NCI-H146 treated with DMSO at 0.1 percent for 48 hours (cell line): ENCODE data around the gene ZNF536.
"Not testable (repeated sequence)": the region's sequence is repeated elsewhere in the genome, so short reads cannot be mapped to it uniquely, and the experiment has no call there.

Source experiments
- DNase-seq: peaks from one replicate; lab custom pipeline; 2025; ENCODE audit not compliant: unreplicated experiment; lab: John Stamatoyannopoulos, UW

The ZNF536 gene

DNA sequence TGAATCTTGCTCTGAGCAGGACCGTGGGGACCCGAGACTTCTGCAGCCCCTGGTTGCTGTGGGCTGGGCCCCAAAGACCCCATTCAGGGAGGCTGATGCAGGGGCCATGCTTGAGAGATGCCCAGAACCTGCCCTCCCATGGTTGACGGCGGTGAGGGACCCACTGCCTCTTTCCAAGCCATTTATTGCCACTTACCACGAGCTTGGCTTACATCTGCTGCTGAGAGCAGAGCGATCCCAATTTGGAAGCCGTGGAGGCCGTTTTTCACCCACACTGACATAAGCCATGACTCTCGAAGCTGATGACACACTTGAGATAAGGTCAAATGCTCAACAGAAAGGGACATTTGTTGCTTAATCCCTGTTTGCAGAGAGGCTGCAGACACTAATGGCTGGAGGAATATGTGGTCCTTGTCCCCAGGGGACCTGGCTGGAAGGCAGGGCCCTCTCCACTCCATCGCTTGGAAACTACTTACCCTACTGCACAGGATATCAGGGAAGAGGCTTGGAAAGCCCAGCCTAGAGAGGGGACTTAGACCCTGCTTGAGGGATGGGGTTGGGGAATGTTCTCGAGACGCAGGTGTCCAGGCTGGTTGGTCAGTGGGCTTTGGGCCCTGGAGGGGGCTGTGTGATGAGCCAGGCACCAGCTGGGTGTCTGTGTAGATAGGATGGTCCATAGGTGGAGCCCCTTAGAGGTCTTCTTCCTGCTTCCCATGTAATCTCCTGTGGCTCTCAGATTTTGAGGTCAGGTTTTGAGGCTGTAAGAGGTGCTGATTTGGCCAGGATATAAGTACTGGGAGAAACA lies 15.3 kb downstream of the ZNF536 start:
- DNase-seq, result no peak

DNA sequence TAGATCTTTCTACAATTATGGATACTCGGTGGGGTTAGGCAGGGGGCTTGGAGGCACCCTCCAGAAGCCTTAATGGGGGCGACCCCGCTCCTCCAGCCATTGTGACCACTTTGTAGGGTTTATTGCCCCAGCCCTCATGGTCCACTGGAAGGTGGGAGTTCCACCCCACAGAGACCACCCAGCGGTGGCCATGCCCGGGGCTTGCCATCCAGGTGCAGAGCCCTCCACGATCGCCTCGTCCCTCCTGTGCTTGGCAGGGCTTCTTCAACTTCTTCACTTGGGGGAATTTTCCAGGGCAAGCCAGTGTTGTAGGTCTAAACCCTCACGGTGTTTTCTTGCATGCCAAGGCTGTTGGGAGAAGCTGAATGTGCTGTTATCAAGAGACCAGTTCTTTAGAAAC lies 16.1 kb downstream of the ZNF536 start:
- DNase-seq, result no peak

- DNase-seq, result no peak
Measured at GRCh38 chr19:30388819-30389218, 16.6 kb downstream of the ZNF536 start.

- DNase-seq, result no peak
Measured at GRCh38 chr19:30390356-30390988, 18.3 kb downstream of the ZNF536 start.

GRCh38 chr19:30391052-30391451 lies 18.9 kb downstream of the ZNF536 start:
- DNase-seq, result no peak

DNA sequence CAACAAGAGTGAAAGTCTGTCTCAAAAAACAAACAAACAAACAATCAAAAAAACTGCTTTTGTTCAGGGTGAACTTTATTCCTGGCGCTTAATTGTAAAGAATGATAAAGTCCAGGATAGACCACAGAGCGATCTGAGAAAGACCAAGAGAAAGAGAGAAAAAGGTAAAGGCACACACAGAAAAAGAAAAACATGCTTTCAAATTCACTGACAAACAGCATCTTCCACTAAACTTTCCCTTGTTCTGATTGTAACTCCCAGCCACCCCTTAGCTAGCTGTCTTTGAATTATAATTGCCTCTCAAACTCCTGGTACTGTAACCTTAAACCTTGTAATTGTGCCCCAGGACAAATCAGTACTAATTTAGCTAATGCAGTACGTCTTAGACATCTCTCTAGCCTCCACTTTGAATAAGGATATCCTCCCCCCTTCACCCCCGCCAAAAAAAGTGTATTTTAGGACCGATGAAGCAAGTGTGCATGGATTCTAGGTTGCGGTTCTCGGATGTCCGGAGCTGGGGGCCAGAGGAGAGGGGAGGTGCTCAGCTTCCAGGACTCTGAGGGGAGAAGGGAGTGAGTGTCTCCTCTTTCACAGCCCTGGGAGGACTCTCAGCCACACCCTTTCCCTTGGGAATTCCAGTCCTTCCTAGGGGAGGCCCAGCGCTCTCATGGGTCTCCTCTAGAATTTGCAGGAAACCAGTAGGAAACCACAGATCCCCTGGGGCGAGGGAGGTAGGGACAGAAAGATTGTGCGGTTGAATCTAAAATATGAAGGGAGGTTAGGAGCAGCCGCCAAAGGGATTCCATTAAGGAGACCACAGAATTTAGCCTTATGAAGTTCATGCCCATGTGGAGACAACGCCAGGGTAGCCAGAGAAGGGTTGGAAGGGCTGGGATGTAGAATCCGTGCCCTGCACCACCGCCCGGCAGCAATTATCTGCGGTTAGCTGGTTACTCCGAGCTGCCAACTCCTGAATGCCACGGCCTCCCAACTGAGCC lies 19.7 kb downstream of the ZNF536 start:
- DNase-seq, result no peak

DNA sequence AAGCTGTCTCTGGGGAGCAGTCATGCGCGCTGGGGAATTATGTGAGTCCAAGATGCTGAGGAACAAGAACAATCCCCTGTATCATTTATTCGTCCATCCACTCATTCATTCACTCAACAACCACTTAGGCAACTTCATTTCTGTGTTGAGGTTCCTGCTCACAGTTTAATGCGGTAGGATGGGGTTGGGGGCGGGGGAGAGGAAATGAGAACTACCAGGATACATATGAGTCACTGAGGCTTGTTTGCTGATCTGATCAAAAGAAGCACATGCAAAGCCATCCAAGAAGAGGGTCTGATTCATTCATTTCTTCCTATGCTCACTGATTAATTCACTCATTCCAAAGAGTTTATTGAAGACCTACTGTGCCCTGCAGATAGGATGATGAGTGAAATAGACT lies 20.9 kb downstream of the ZNF536 start:
- no peak for DNase-seq

GRCh38 chr19:30393729-30394480 lies 21.7 kb downstream of the ZNF536 start:
- no peak for DNase-seq

- DNase-seq, result no peak
Measured at GRCh38 chr19:30394481-30395151, 22.4 kb downstream of the ZNF536 start.

GRCh38 chr19:30395283-30395682 lies 23.1 kb downstream of the ZNF536 start:
- DNase-seq, result no peak

- DNase-seq, result not testable (repeated sequence)
Measured at GRCh38 chr19:30398539-30398938, 26.4 kb downstream of the ZNF536 start.

- DNase-seq, result no peak
Measured at GRCh38 chr19:30401956-30402355, 29.8 kb downstream of the ZNF536 start.

DNA sequence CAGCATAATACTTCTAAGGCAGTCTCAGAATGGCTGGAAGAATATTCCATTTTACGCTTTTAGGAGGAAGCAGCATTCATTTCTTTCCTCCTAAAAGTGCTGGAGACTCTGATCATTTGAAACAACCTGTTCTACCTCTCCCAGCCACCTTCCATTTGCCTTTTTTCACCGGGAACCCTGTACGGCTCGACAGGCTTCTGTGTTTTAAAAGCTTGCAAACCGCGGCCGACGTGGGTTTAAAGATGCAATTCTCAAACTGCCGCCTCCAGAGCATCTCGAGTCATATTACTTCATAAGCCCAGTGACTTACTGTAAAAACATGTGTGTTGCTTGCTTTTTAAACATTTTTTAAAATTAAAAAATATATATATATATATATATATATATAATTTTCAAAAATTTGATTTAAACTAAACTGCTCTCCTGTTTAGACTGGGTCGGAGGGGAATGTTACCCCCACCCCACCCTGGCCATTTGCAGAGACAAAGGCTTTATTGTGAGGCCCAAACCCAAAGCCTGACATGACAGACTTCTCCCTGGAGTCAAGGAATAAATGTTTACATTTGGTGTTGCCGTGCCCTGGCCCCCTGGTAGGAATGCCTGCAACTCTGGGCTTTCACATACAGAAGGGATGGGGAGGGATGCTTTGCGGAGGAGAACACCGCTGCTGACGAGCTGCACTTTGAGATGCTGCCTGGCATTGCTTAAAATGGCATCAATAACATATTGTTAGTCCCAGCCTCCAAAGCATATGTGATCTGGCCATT lies 30.4 kb downstream of the ZNF536 start:
- DNase-seq, result no peak

DNA sequence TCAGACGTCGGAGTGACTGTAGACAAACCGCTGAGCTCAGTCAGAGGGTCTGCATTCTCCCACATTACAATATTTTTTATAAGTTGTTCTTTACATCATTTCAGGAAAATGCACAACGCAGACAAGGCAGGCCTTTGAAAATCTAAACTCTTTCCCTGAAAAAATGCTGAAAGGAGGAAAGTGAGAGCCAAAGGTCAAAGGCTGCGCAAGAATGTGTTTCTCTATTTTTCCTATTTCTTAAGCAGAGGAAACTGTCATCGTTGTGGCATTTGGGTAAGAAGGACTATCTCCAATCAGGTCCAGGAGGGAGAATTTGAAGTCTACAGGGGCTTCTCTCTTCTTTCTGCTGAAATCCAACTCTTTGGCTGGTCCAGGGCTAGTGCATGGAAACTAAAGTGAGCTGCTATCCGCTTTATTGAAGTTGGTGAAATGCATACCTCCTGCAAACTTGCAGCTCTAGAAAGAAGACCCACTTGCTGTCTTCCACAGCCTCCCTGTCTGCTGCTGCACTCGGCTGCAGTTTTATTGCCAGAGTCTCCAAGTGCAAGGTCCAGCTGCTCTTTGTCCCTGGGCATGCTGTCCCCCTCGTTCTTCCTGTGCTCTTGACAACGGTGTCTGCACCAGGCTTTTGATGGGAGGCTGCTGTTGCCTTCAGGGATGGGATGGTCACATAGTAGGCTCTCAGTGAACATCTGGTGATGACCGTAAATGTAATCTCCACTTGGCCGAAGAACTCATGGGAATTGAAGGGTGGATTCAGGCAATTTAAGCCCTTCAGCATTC lies 31.2 kb downstream of the ZNF536 start:
- DNase-seq, result no peak

DNA sequence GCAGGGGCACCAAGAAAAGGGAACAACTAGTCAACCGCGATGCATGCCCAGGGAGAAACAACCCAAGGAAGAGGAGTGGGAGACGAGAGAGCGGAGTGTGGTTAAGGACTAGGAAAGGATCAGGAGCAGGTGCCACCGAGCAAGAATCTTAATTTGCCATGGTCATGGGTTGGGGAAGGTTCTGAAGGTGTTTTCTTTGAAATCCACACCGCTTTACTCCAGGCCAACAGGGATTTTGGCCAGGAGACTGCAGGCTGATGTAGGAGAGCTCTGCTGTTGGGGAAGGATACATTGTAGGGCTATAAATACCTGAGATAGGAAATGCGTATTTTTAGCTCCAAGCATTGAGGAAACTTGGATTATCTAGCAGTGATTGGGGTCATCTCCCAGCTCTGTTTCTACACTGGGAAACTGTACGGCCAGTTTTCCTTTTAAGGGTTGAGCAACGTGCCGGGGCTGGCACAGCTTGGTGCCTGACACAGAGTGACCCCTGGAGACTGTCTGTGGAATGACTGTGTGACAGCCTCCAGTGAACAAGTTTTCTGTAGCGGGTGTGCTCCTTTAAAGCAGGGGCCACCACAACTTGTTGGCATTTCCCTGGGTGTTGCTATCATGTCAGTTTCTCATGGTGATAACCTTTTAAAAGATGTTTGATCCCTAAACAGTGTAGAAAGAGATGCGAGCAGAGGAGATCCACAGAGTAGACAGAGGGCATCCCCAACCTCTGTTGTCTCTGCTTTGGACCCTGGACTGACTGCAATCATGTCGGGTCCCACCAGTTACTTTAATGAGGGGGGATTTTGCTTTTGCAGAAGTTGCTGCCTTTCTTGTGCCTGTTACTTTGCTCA lies 34.3 kb downstream of the ZNF536 start:
- no peak for DNase-seq

DNA sequence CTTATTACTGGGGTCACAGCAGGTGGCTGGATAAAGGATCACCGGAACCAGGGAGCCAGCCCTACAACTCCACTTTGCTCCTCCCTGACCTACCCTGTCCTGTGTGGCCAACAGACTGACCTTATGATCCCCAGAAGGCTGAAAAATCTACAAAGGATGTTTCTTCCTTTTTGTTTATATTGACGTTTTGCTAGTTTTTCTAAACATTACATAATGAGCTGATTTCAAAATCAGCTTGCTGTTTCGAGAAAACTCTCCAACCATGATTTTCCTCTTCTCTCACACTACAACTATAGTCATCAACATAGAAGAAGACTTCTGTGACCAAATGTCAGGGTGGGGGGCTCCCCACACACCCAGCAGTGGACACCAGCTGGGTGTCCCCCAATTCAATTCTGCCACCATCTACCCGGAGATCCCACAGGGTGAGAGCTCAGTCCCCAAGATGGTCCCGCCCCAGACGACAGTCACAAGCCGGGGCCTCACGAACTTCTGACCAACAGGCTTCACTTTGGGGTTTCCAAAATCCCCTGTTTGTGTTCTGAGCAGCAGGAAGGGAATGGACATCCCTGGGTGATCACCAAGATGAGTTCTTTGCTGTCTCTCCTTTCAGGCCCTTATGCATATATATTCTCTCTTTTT lies 35.0 kb downstream of the ZNF536 start:
- no peak for DNase-seq

- no peak for DNase-seq
Measured at GRCh38 chr19:30408734-30409301, 36.6 kb downstream of the ZNF536 start.
